Measurements from ENCODE around the gene CACNG6. TPM values are rescaled to one million over a fixed set of nuclear protein-coding genes. Genes with fewer than 3 reads are reported as not detected.

The CACNG6 gene
- total and polyA plus RNA-seq, 2 of the 13 experiments (the other 11 are each of a cell fraction or from before 2014, with no cell fraction given) = not detected

GRCh38 chr19:53989600-53990533, 1.6 kb upstream of the CACNG6 start:
- H3K9ac ChIP-seq (ENCODE audit: insufficient read depth, low read depth, low read length) = no peak overlapping the region
- in situ Hi-C loops (cut with HindIII; ENCODE audit: extremely low pct_ligation_motif_present, low pct_unique_long_range_greater_than_20kb) (no loop called here), intact Hi-C loops (cut with micrococcal nuclease; ENCODE audit: unreplicated experiment) (no loop called here)
- H3K9me3 ChIP-seq (ENCODE audit: low read length) = no peaks in the 10 kb centered on the region
- H3K4me2 ChIP-seq (ENCODE audit: low read depth, low read length) = no peak overlapping the region
- peaks cover 8 to 50% of the 10 kb centered on the region in 2 experiments for H3K27me3 ChIP-seq (ENCODE audit: control insufficient read depth in 1 of 2, insufficient read depth in 2 of 2, low read length in 2 of 2)
- H3K27ac ChIP-seq (ENCODE audit: extremely low read length, insufficient read depth, low read length) = no peak overlapping the region
- H3K4me1 ChIP-seq (ENCODE audit: insufficient read depth, low read length) = no peaks in the 10 kb centered on the region
- no peak for TF ChIP-seq PTBP1 (IDR thresholded peaks at IDR 0.05; ENCODE audit: low read depth, low read length, poor library complexity, severe bottlenecking)
- no peak for TF ChIP-seq NCOA5 (CRISPR knock-in tag; IDR thresholded peaks at IDR 0.05)
- TF ChIP-seq STAT5B (CRISPR knock-in tag; IDR thresholded peaks at IDR 0.05) = no peak
- TF ChIP-seq ATF5 (CRISPR knock-in tag; IDR thresholded peaks at IDR 0.05; ENCODE audit: low read depth) = no peak
- TF ChIP-seq ZNF121 (CRISPR knock-in tag; IDR thresholded peaks at IDR 0.05) = no peak
- TF ChIP-seq ZNF343 (CRISPR knock-in tag; IDR thresholded peaks at IDR 0.05) = no peak
- TF ChIP-seq, protein P1, sequence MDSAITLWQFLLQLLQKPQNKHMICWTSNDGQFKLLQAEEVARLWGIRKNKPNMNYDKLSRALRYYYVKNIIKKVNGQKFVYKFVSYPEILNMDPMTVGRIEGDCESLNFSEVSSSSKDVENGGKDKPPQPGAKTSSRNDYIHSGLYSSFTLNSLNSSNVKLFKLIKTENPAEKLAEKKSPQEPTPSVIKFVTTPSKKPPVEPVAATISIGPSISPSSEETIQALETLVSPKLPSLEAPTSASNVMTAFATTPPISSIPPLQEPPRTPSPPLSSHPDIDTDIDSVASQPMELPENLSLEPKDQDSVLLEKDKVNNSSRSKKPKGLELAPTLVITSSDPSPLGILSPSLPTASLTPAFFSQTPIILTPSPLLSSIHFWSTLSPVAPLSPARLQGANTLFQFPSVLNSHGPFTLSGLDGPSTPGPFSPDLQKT (CRISPR knock-in tag; IDR thresholded peaks at IDR 0.05; ENCODE audit: borderline replicate concordance) = no peak
- TF ChIP-seq PAWR (CRISPR knock-in tag; IDR thresholded peaks at IDR 0.05; ENCODE audit: borderline replicate concordance) = no peak
- no TSS peak for BruUV-seq (replicated peaks)
- 36% methylated on average over 14 of the region's 22 CpGs for WGBS (ENCODE audit: low lambda C conversion rate)
- H3K79me2 ChIP-seq (ENCODE audit: insufficient read depth, low read length) = no peaks in the 10 kb centered on the region
- FAIRE-seq = no peak
- ATAC-seq = no peak
- H3K4me3 ChIP-seq (replicated peaks in 1 of 3; ENCODE audit: insufficient read depth in 1 of 3, low read depth in 2 of 3, low read length in 3 of 3) = no peak overlapping the region
- H3K36me3 ChIP-seq (replicated peaks in 1 of 2; ENCODE audit: control insufficient read depth in 1 of 2, insufficient read depth in 2 of 2, low read length in 2 of 2) = no peaks in the 10 kb centered on the region
- H2AFZ ChIP-seq (ENCODE audit: low read length) = no peak overlapping the region
- CTCF ChIA-PET (ENCODE audit: low intra/inter-chr PET ratio, low total read pairs) = no interaction called here
- POLR2A ChIA-PET = no interaction called here
- H4K20me1 ChIP-seq (ENCODE audit: insufficient read depth, low read length) = no peaks in the 10 kb centered on the region
- no peak for DNase-seq (ENCODE audit: low spot score)

Measured in HepG2 (cell line).